Nephron progenitor cell (in vitro differentiated cells): ENCODE results near the gene ANKRD33.

Experiments used
- DNase-seq: peaks from one replicate; pipeline ENCODE4 v3.0.0; 2021
- H3K27ac Mint-ChIP-seq: 2 replicates; pipeline ENCODE4 v1.8.0; 2021; ENCODE audit warnings: mild to moderate bottlenecking, moderate library complexity, mixed read lengths
- H3K27me3 Mint-ChIP-seq: 2 replicates; pipeline ENCODE4 v1.8.0; 2021; ENCODE audit warnings: mild to moderate bottlenecking, low read depth, mixed read lengths; ENCODE audit not compliant: poor library complexity
- H3K36me3 Mint-ChIP-seq: 2 replicates; pipeline ENCODE4 v1.8.0; 2021; ENCODE audit warnings: low read depth, mixed read lengths
- H3K4me1 Mint-ChIP-seq: 2 replicates; pipeline ENCODE4 v1.8.0; 2021; ENCODE audit warnings: mixed read lengths
- H3K4me3 Mint-ChIP-seq: 2 replicates; pipeline ENCODE4 v1.8.0; 2021; ENCODE audit warnings: mild to moderate bottlenecking, moderate library complexity, mixed read lengths
- H3K9me3 Mint-ChIP-seq: 2 replicates; pipeline ENCODE4 v1.8.0; 2021; ENCODE audit warnings: mild to moderate bottlenecking, moderate library complexity, mixed read lengths
- CTCF ChIP-seq: fragments of 200-600 bp; sonication (generic); IDR thresholded peaks from 2 replicates; pipeline ENCODE4 v1.5.0; 2021; ENCODE audit warnings: antibody characterized with exemption

Gene ANKRD33

DNA sequence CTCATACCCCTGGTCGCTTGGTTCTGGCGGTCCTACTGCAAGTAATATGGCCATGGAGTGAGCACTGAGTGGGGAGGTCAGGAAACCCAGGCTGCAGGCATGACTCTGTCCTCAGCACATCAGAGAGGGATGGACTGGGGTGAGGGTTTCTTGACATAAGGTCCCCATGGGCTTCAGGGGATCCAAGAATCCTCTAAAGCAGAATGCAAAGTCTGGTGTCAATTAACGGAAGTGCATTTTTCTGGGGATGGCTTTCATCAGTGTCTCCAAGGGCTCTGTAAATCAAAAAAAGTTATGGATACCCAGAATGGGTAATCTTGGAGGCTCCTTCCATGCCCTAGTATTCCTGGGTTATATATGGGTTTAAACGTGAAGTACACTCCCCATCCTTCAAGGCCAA lies 43.0 kb upstream of the ANKRD33 start:
- Mint-ChIP-seq H3K4me1 (peaks cover 69% of the 10 kb centered on the region), H3K4me3 (peak overlapping the region; percentile 89), H3K9me3 (no peaks in the 10 kb centered on the region)

DNA sequence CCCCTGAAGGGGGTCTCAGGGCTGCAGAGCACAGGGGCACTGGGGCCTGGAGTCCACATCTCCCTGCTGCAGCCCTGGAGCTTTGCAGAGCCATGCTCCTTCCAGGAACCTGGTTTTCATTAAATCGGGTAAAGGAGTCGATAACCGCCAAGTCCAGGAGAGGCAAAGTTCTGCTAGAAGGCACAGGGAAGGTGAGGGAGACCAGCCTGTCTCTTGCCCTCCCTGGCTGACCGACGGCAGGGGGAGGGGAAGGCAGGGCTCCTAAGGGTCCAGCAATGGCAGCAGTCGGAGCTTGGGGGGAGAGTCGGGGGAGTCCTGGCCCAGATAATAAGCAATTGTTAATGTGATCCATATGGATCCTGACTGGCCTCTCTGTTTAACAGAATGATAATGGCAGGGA lies 42.4 kb upstream of the ANKRD33 start:
- Mint-ChIP-seq H3K27me3 (no peaks in the 10 kb centered on the region), H3K9me3 (no peaks in the 10 kb centered on the region), H3K4me1 (peaks cover 69% of the 10 kb centered on the region), H3K36me3 (no peaks in the 10 kb centered on the region), H3K4me3 (peak overlapping the region; percentile 89), H3K27ac (no peak overlapping the region)
- no peak for DNase-seq
- no peak for TF ChIP-seq CTCF

More for the DNA sequence above, 43.0 kb upstream of the ANKRD33 start:
- no peak for TF ChIP-seq CTCF
- no peaks in the 10 kb centered on the region for H3K27me3 Mint-ChIP-seq
- H3K36me3 Mint-ChIP-seq = no peaks in the 10 kb centered on the region
- no peak overlapping the region for H3K27ac Mint-ChIP-seq
- DNase-seq = no peak

DNA sequence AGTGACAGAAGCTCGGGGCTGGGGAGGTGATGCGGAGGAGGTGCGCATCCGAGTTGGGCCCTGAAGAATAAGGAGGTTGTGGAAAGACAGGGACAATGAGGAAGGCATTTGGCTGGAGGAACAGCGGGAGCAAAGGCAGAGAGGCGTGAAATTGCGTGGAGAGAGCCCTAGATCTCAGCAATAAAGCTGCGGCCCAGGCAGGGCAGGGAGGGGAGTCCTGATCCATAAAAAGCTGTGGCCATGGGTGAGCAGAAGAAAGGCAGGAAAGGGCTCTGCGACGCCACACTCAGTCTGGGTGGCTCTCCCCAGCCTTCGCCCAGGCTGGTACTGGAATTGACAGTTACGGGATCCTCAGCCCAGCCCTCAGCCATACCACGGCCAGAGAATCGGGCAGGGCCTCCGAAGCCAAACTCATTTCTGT lies 41.6 kb upstream of the ANKRD33 start:
- DNase-seq = no peak
- Mint-ChIP-seq H3K27me3 (no peaks in the 10 kb centered on the region), H3K4me3 (peak overlapping the region; percentile 89), H3K4me1 (peaks cover 73% of the 10 kb centered on the region), H3K9me3 (no peaks in the 10 kb centered on the region), H3K27ac (peak overlapping the region; percentile 77), H3K36me3 (no peaks in the 10 kb centered on the region)
- no peak for TF ChIP-seq CTCF

DNA sequence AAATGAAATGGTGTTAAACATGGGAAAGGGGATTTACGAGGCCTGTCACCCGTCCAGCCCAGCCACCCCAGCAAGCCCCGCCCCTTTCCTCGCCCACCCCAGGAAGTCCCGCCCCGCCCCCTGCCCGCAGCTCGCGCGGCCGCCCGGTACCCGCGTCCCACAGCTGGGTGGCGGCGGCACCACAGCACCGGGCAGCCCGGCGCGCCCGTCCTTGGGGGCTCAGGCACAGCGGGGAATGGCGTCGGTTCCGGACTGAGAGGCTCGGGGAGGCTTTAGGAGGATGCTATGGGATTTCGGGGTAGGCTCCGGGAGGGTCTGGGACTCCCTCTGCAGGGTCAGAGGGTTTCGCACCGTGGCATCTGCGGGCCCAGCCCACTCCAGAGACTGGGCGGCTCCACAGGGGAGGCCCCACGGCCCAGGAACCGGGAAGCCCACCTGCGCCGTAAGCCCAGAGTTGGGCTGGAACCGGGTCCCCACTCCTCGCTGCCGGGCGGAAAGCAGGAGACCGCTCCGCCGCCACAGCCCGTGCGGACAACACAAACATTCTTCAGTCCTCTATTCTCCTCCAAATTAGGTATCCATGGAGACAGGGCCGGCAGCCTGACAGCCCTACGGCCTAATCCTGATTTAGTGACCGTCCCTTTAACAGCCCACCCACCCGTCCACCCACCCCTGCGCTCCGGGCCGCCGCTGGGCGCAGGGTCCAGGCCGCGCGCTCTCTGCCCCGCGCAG lies 40.8 kb upstream of the ANKRD33 start:
- no peaks in the 10 kb centered on the region for H3K27me3 Mint-ChIP-seq
- H3K9me3 Mint-ChIP-seq = no peaks in the 10 kb centered on the region
- DNase-seq = peak; percentile 88
- H3K36me3 Mint-ChIP-seq = no peaks in the 10 kb centered on the region
- peaks cover 73% of the 10 kb centered on the region for H3K4me1 Mint-ChIP-seq
- peak overlapping the region; percentile 42 for H3K27ac Mint-ChIP-seq
- peak overlapping the region; percentile 89 for H3K4me3 Mint-ChIP-seq
- no peak for TF ChIP-seq CTCF

DNA sequence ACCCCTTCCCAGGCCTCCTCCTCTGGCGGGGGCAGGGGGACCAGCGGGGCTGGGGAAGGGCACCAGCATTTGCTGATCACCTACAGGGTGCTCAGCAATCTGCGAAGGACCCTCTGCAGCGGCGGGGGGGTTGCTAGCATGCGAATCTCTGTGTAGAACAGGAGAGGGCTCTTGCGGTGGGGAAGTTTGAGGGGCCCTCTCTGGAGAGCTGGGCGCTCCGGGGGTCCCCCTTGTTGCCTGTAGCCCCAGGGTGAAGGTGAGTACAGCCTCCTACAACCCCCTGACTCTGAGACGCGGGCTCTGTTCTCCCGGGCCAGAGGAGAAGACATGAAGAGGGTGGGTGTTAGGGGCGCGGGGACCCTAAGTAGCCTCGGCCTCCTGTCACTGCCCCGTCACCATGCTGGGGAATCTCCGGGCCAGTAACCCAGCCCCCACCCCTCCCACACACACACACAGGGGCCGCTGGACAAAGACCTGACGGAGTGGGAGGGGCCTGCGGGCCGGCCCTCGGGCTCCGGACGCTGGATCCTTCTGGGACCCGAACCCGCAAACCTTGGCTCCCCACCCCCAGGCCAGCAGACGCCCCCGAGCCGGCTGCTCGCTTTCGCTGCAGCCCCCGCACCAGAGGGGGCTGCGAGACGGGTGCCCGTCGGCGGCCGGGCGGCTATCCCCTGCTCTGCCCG lies 40.1 kb upstream of the ANKRD33 start:
- H3K4me3 Mint-ChIP-seq = peak overlapping the region; percentile 89
- no peak for TF ChIP-seq CTCF
- H3K4me1 Mint-ChIP-seq = peaks cover 73% of the 10 kb centered on the region
- no peaks in the 10 kb centered on the region for H3K27me3 Mint-ChIP-seq
- no peaks in the 10 kb centered on the region for H3K36me3 Mint-ChIP-seq
- peak overlapping the region; percentile 94 for H3K27ac Mint-ChIP-seq
- no peaks in the 10 kb centered on the region for H3K9me3 Mint-ChIP-seq
- DNase-seq = peak; percentile 75
